Fibroblast of upper back skin (primary cell): ENCODE results near the gene SYCP2L.
"Not testable (repeated sequence)": the region's sequence is repeated elsewhere in the genome, so short reads cannot be mapped to it uniquely, and the experiment has no call there.

ENCODE experiments used
- DNase-seq: peaks from one replicate; pipeline ENCODE4 v3.0.0-alpha.2; 2013

Gene SYCP2L

DNA sequence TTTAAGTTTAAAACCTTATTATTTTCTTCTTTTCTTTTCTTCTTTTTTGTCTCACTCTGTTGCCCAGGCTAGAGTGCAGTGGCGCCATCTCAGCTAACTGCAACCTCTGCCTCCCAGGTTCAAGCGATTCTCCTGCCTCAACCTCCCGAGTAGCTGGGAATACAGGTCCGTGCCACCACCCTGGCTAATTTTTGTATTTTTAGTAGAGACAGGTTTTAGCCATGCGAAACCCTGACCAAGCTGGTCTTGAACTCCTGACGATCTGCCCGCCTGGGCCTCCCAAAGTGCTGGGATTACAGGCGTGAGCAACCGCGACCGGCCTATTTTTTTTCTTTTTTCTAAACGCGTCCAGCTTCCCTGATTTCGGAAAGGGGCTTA, 4.6 kb upstream of the SYCP2L start:
- DNase-seq = not testable (repeated sequence)

DNA sequence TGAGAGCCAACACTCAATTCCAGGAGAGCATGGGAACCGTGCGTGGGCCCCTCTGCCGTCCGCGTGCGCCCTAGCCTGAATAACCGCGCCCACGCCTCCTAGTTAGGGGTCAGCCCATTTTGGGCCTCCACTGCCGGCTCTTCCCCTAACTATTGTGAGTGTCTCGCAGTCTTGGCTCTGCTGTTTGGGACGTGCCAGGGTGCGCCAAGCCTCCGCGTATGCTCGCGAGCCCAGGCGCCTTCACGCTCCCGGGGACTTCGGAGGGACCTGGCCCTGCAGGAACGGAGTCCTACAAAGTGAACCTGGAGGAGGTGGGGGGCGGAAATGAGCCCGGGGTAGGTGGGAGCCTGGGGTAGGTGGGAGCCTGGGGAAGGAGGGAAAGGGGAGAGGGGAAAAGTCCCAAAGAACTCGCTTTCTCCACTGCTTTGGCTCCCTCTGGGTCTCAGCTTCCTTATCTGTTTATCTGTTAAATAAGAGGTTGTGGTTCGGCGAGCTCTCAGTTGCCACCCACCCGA, 4.1 kb upstream of the SYCP2L start:
- DNase-seq = no peak

DNA sequence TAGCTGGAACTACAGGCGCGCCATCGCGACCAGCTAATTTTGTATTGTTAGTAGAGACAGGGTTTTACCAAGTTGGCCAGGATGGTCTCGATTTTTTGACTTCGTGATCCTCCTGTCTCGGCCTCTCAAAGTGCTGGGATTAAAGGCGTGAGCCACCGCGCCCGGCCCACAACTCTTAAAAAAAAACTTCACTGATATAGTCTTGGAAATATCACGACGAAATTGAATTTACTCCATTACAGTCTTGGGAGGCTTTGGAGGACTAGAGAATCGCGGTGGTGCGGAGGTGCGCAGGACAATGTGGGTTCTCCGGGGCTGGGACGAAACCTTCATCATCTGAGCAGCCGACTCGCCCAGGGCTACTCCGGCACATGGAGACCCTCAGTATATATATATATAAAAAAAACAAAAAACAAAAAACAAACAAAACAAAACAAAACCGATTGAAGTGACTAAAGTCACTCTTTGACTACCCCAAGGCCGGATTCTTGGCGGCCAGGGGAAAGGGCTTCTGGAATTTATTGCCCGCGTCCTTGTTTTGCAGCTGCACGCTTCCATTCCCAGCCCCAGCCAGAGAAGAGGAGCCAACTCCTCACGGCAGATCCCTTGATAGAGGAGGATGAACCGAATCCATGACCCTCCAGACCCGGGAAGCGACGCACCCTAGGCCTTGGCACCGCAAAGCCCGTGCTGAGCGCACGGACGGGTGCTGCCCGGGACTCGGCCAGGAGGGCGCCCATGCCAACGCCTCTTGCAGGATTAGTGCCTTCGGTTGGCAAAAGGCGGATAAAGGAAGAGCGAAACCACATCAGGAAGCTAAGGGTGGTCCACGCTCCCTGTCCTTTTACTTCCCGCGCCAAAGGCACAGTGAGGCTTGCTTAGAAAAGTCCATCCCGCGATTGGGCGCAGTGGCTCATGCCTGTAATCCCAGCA, 3.3 kb upstream of the SYCP2L start:
- no peak for DNase-seq

DNA sequence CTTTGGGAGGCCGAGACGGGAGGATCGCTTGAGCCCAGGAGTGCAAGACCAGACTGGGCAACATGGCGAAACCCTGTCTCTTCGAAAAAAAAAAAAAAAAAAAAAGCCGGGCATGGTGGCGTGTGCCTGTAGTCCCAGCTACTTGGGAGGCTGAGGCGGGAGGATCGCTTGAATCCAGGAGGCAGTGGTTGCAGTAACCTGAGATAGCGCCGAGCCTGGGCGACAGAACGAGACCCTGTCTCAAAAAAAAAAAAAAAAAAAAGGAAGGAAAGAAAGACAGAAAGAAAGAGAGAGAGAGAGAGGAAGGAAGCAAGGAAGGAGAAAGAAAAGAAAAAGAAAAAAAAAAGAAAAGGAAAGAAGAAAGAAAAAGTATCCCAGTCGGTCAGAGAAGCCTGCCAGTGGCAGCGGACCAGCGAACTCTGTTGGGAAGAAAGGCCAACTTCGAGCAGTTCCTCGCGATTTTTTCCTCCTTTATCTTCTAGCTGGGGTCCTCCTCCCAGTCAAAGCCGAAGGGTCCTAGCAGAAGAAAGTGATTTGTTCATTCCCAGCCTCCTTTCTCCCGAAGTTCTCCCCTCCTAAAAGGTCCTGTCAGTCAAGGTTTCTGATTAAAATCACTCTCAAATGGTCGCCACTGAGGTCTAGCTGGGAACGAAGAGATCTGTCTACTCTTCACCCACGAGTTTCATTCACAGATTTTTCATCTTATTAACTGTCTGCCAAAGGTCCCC, 2.4 kb upstream of the SYCP2L start:
- DNase-seq = no peak

DNA sequence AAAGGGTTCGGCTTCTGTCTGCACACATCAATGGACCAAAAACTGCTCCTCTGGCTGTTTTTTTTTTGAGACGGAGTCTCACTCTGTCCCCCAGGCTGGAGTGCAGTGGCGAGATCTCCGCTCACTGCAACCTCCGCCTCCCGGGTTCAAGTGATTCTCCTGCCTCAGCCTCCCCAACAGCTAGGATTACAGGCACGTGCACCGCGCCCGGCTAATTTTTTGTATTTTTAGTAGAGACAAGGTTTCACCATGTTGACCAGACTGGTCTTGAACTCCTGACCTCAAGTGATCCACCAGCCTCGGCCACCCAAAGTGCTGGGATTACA, 524 bp upstream of the SYCP2L start:
- not testable (repeated sequence) for DNase-seq

DNA sequence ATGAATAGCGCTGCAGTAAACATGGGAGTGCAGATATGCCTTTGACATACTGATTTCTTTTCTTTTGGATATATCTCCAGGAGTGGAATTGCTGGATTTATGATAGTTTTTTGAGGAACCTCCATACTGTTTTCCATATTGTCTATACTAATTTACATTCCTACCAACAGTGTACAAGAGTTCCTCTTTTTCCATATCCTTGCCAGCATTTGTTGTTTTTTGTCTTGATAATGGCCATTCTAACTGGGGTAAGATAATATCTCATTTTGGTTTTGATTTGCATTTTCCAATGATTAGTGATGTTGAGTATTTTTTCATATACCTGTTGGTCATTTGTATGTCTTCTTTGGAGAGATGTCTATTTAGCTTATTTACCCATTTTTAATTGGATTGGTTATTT, 3.3 kb downstream of the SYCP2L start:
- DNase-seq = no peak

DNA sequence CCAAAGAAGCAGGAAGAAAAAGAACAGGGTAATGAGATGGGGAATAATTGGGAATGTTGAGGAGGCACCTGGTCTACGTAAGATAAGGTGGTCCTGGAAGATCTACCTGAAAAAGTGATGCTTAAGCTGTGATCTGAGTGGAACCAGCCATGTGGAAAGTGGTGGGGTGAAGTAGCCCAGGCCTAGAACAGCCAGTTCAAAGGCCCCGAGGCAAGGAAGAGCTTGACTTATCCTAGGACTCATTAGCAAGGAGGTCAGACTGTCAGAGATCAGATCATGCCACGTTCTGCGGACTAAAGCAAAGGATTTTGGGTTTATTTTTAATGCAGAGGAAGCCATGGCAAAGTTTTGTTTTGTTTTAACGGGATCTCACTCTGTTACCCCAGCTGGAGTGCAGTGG, 5.1 kb downstream of the SYCP2L start:
- DNase-seq = no peak

DNA sequence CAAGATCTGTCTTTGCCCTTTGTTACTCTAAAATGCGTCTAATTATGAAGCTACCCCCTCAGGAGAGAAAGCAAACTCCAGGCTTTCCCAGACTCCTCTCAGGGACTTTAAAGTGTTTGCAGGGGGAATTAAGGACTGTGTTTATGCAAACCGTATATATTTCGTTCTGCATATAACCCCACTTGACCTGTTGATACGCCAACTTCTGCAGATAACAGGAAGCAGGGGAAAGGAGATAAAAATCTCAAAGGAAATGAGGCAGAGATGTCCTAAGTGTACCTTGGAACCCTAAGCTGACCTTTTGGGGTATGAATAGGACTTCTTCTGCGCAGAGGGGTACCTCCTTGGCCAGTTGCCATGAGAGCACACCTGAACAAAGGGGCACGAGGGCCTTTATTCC, 8.1 kb downstream of the SYCP2L start:
- no peak for DNase-seq

DNA sequence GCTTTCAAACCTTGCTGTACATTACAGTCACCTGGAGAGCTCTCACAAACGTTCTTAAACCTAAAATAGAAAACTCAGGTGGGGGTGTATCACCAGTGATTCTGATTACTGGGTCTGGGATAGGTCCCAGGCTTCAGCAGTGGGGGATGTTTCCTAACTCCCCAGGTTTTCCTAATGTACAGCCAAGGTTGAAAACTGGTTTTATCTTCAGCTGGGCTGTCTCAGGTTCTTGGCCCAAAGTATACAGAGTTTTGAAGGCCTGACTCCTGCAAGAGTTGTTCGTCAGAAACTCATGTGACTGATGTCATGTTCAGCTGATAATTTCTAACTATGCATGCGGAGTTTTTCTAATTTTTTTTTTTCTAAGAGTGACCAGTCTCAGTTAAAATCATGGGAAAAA, 9.8 kb downstream of the SYCP2L start:
- no peak for DNase-seq

DNA sequence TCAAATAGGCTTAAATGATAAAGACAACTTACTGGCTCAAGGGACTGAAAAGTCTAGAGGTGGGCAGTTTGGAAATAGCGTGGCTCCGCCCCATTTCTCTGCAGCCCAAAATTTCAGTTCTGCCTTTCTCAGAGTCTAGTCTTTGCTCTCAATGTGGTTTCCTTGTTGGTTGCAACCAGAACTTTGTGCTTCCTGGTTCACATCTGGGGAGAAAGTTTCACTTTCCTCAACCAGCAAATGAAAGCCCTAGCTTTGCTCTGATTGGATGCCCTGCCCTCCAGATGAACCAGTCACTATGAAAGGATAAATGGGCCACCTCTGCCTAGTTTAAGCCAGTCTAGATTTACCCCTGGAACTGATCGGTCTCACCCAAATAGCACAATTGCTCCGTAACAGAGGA, 14.9 kb downstream of the SYCP2L start:
- no peak for DNase-seq

DNA sequence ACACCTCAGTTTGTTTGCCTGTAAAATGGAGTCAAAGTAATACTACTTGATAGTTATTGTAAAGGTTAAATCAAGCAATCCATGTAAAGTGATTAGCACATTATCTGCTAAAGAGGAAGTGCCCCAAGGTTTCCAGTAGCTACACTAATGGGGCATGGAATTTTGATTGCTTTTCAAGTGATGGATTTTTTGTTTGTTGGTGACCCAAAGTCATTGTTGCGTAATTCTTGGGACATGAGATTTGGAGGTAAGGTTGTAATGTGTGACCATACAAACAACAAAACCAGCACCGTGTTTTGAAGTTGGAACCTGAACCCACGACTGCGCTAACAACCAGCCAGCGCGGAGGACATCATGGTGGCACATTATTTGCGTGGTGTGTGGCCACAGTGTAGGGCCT, 17.2 kb downstream of the SYCP2L start:
- DNase-seq = no peak

DNA sequence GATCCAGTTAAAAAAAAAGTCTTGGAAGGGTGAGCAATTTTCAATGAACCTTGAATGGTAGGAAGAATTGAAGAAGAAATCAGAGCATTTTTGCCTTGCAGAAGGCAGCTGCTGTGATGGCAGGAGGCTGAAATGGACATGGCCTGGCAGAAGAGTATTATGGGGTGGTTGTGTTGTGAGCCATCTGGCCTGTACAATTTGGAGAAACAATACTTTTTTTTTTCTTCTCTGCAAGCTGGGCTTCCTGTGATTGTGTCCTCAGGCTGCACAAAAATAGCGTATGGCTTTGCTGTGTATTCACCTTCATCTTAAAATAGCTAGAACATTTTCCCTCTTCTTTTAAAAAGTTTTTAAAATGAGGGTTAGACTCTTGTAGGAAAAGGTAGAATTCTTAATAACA, 21.4 kb downstream of the SYCP2L start:
- no peak for DNase-seq

DNA sequence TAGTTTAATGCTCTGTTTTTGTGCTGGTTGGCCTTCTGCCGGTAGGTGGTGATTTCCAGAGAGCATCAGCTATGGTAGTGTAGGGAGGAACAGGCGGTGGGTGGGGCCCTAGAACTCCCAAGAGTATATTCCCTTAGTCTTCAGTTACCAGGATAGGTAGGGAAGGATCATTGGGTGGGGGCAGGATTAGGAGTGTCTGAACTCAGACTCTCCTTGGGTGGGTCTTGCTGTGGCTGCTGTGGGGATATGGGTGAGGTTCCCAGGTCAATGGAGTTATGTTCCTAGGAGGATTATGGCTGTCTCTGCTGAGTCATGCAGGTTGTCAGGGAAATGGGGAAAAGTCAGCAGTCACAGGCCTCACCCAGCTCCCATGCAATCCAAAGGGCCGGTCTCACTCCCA, 32.7 kb downstream of the SYCP2L start:
- not testable (repeated sequence) for DNase-seq

DNA sequence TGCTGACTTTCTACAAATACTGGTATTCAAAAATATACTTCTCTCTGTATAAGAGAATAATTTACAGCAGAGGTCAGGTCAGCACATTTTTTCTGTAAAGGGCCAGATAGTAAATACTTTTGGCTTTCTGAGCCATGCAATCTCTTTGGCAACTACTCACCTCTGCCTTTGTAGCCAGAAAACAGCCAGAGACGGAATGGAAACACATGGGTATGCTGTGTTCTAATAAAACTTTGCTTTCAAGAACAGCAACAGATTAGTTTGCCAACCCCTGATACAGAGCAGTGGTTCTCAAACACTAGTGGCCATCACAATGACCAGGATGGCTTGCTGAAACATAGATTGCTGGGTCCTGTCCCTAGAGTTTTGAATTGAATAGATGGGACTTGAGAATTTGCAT, 46.3 kb downstream of the SYCP2L start:
- DNase-seq = no peak

DNA sequence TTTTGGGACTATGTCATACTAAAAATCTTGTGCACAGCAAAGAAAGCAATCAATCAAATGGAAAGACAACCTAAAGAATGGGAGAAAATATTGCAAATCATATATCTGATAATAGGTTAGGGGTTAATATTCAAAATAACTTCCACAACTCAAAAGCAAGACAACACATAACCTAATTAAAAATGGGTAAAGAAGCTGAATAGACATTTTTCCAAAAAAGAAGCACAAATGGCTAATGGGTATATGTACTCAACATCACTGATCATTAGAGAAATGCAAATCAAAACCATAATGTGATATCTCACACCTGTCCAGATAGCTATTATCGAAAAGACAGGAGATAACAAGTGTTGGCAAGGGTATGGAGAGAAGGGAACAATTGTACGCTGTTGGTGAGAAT, 53.0 kb downstream of the SYCP2L start:
- DNase-seq = no peak

DNA sequence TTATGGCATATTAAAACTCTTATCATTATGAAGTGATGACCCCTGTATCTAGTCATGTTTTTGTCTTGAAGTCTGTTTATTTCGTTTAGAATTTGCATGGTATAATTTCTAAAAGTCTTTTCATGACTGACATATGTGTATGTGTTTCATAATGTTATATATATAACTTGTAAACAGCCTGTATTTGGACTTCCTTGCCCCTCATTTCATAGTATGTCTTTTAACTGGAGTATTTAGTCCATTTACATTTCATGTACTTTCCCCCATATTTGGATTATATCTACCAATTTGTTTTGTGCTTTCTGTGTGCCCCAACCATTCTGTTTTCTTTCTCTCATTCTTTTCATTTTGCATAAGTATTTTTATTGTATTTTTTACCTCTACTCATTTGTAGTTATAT, 59.0 kb downstream of the SYCP2L start:
- DNase-seq = no peak

DNA sequence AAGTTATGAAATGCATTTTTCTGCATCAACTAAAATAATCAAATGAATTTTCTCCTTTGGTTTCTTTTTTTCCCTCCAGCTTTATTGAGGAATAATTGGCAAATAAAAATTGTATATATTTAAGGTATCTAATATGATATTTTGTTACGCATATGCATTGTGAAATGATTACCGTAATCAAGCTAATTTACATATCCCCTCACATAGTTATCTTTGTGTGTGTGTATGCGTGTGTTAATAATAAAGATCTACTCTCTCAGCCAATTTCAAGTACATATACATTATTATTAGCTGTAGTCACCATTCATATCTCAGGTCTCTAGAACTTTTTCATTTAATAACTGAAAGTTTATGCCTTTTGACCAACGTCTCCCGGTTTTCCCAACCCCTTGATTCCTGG, 61.1 kb downstream of the SYCP2L start:
- no peak for DNase-seq

DNA sequence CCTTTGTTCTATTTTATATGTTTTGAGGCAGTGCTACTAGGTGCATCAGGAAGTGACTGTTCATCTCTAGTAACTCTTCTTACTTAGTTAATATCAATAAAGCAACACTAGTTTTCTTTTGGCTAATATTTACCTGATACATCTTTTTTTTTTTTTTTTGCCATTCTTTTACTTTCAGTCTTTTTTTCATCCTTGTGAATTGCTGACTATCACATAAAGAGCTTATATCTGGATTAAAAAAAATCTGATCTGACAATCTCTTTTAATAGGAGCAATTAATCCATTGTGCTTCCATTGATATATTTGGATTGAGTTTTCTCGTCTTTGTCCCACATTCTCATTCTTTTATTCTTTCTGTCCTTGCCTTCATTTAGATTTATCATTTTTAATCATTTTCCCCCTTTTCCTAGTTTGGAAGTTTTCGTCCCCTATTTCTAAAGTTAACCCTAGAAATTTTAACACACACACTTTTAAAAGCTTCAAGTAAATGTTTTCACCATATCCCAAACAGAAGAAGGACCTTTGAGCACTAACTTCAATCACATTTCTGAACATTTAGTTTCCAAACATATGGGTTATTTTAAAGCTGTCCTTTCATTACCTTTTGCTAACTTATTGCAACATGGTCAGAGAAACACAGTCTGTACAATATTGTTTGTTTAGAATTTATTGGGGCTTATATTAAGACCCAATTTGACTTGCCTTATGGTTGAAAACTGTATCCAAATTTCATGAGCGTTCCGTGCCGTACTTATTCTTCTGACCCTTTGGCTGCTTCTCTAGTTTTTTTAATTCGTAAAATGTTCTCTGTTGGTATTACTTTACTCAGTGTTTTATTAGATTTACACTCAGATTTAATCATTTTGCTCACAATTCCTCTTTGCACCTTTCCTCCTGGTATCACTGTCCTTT, 63.0 kb downstream of the SYCP2L start:
- no peak for DNase-seq

DNA sequence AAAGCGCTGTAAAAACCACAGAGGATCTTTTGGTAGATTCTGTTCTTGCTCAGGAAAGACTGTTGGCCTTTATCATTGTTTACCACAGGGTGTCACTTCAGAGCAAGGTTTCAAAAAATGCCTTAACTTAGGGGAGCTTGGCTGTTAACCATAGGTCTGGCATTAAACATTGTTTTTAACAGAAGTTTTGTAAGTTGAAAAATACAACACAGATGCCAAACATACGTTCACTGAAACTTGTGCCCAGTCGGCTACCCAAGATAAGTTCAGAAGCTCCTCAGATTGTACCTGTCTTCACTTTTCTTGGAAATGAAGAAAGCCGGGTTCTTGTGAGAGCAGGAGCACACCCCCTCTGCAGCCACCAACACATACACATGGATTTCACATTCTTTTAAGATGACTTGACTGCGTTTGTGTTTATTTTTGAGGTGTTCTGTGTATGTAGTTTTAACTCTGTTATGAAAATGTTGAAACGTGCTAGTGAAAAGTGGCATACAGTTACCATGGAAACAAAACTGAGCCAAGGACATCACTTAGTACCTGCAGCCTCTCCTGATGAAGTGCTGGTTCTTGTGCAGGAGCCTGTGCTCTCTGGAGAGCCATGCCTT, 64.9 kb downstream of the SYCP2L start:
- DNase-seq = peak; percentile 65

DNA sequence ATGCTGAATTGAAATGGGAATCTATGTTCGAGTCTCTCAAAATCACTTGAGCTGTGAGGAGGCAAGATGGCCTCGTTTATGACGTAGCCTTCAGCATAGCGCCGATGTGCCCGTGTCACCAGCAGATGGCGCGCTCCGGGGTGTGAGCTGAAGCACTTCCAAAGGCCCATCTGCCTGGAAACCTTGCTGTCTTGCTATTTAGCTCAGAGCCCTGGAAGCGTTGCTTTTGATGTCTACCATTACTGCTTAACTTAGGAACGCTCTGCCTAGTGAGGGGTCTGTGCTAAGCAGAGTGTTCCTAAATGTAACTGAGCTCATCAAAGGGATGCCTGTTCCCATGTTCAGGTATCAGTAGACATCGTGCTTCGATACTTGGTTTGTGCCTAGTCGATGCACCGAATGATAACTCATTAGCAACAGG, 67.7 kb downstream of the SYCP2L start:
- peak; percentile 82 for DNase-seq

DNA sequence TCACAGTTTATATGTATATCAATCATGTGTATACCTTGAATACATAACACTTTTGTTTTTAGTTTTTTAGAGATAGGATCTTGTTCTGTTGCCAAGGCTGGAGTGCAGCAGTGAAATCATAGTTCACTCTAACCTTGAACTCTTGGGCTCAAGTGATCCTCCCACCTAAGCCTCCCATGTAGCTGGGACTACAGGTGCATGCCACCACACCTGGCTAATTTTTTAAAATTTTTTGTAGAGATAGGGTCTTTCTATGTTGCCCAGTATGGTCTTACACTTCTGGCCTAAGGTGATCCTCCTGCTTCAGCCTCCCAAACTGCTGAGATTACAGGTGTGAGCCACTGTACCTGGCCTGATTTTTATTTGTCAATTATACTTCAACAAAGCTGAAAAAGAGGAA, 69.9 kb downstream of the SYCP2L start:
- DNase-seq = no peak

DNA sequence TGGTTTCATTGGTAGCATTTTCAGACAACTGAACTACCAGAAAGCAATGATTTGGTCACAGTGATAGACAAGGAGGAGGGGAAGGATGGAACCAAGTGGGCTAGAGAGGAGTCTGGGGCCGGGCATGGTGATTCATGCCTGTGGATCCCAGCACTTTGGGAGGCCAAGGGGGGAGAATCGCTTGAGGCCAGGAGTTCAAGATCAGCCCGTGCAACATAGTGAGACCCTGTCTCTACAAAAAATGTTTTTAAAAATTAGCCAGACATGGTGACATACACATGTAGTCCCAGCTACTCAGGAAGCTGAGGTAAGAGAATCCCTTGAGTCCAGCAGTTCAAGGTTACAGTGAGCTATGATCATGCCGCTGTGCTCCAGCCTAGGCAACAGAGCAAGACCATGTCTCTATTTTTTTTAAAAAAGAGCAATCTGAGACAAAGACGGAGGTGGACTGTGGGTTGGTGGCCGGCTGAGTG, 70.6 kb downstream of the SYCP2L start:
- no peak for DNase-seq

DNA sequence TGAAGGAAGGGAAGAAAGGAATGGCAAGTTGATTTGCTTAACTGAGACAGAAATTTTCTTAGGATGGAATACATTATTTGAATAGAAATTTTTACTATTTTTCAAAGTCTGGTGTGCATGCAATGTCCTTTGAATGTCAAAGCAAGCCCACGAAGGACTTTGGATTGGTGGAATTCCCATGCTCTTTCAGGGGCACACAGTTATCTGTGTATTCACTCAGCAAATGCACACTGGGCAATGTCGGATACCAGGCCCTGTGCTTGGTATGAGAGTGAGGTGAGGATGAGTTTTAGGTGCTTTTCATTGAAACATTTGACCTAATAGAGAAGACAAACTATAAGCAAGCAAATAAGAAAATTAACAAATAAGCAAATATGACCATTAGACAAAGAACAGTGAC, 73.3 kb downstream of the SYCP2L start:
- DNase-seq = no peak
